22Rv1 (cell line): ENCODE results near the gene CSTB.

ENCODE experiments used
- ZFX ChIP-seq: fragments of 450-650 bp; IDR thresholded peaks from 2 replicates; pipeline ENCODE4 v1.6.1; 2017; ENCODE audit warnings: antibody characterized with exemption, borderline replicate concordance
- TF ChIP-seq, protein P1 (sequence below): fragments of 450-650 bp; IDR thresholded peaks from 2 replicates; pipeline ENCODE4 v1.5.1; 2017; ENCODE audit warnings: mild to moderate bottlenecking

DNA sequence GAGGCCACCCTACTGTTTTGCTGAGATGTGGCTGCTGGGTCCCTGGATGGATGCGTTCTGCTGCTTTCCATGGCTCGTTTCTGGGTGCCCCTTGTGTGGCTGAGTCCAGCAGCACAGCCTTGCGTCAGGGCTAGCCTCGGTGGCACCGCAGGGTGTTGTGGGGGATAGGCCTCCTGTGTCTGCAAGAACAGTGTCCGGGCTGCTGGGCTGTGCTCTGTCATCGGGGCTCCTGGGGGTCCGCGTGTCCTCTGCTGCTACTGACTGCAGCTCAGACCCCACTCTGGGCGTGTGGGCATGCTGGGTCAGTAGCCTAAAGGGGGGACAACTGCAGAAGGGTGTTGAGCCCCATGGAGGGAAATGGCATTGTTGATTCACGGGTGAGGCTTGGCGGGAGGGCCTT is 18.2 kb upstream of the CSTB start:
- TF ChIP-seq, protein P1, sequence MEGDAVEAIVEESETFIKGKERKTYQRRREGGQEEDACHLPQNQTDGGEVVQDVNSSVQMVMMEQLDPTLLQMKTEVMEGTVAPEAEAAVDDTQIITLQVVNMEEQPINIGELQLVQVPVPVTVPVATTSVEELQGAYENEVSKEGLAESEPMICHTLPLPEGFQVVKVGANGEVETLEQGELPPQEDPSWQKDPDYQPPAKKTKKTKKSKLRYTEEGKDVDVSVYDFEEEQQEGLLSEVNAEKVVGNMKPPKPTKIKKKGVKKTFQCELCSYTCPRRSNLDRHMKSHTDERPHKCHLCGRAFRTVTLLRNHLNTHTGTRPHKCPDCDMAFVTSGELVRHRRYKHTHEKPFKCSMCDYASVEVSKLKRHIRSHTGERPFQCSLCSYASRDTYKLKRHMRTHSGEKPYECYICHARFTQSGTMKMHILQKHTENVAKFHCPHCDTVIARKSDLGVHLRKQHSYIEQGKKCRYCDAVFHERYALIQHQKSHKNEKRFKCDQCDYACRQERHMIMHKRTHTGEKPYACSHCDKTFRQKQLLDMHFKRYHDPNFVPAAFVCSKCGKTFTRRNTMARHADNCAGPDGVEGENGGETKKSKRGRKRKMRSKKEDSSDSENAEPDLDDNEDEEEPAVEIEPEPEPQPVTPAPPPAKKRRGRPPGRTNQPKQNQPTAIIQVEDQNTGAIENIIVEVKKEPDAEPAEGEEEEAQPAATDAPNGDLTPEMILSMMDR = no peak
- TF ChIP-seq ZFX = no peak
